Transverse colon (tissue), 3 donors: ENCODE measurements around the gene RGS7.

ENCODE experiments used
- CTCF ChIP-seq, 5 experiments: fragments of 200-600 bp in 3 of 5; fragments of 450-650 bp in 2 of 5; sonication (generic) in 3 of 5; IDR thresholded peaks; 1 replicate in 2 of 5; 2 replicates in 3 of 5; pipeline ENCODE4 v1.5.1; 2016 to 2017; ENCODE audit warnings: antibody characterized with exemption in 5 of 5, inconsistent platforms in 3 of 5, mild to moderate bottlenecking in 2 of 5, moderate library complexity in 1 of 5
- EP300 ChIP-seq: sonication (generic); formaldehyde crosslinking; IDR thresholded peaks from one replicate; pipeline ENCODE4 v1.6.1; 2017; ENCODE audit warnings: antibody characterized with exemption, low read depth
- POLR2A ChIP-seq: fragments of 450-650 bp; IDR thresholded peaks from one replicate; pipeline ENCODE4 v1.6.1; 2016; ENCODE audit warnings: antibody characterized with exemption, mild to moderate bottlenecking, moderate library complexity

- TF ChIP-seq EP300 (no peak), CTCF (IDR thresholded peaks at IDR 0.05) (no peak), POLR2A (no peak)
Measured at GRCh38 chr1:241308471-241308870, 48.5 kb downstream of the RGS7 start.
